GM10266 (cell line): Measurements from ENCODE around the gene FAM170B.

Experiments
- DNase-seq: peaks from one replicate; pipeline ENCODE4 v3.0.0; 2012; ENCODE audit errors: extremely low spot score
- CTCF ChIP-seq: IDR thresholded peaks from 2 replicates; pipeline ENCODE4 v1.5.1; 2012; ENCODE audit warnings: mild to moderate bottlenecking, low read depth; ENCODE audit not compliant: control insufficient read depth, insufficient read depth; ENCODE audit errors: missing control alignments

Gene FAM170B

GRCh38 chr10:49107887-49108267 lies 25.9 kb downstream of the FAM170B start:
- no peak for TF ChIP-seq CTCF
- DNase-seq, result no peak

GRCh38 chr10:49107111-49107886 lies 26.5 kb downstream of the FAM170B start:
- TF ChIP-seq CTCF, result no peak
- no peak for DNase-seq

- no peak for DNase-seq
- TF ChIP-seq CTCF, result no peak
Measured at GRCh38 chr10:49106451-49106850, 27.4 kb downstream of the FAM170B start.

GRCh38 chr10:49105076-49105475 lies 28.7 kb downstream of the FAM170B start:
- DNase-seq, result no peak
- no peak for TF ChIP-seq CTCF

GRCh38 chr10:49104323-49104722 lies 29.5 kb downstream of the FAM170B start:
- no peak for TF ChIP-seq CTCF
- DNase-seq, result no peak

GRCh38 chr10:49103761-49104160 lies 30.1 kb downstream of the FAM170B start:
- DNase-seq, result no peak
- TF ChIP-seq CTCF, result no peak

- no peak for TF ChIP-seq CTCF
- DNase-seq, result no peak
Measured at GRCh38 chr10:49099046-49099445, 34.8 kb downstream of the FAM170B start.
